ENCODE data around the gene SYNDIG1L.

The SYNDIG1L gene

GRCh38 chr14:74427651-74428050, 1.6 kb upstream of the SYNDIG1L start:
- no peak for DNase-seq

GRCh38 chr14:74425525-74426201, 347 bp downstream of the SYNDIG1L start:
- no peak for DNase-seq

- DNase-seq = no peak
Observed at GRCh38 chr14:74424606-74425005, 1.4 kb downstream of the SYNDIG1L start.

GRCh38 chr14:74423246-74423645, 2.8 kb downstream of the SYNDIG1L start:
- no peak for DNase-seq

GRCh38 chr14:74421981-74422380, 4.0 kb downstream of the SYNDIG1L start:
- DNase-seq = no peak

GRCh38 chr14:74419086-74419485, 6.9 kb downstream of the SYNDIG1L start:
- no peak for DNase-seq

- no peak for DNase-seq
Observed at GRCh38 chr14:74418031-74418430, 8.0 kb downstream of the SYNDIG1L start.

- DNase-seq = no peak
Observed at GRCh38 chr14:74417611-74418010, 8.4 kb downstream of the SYNDIG1L start.

GRCh38 chr14:74417201-74417600, 8.8 kb downstream of the SYNDIG1L start:
- DNase-seq = no peak

- DNase-seq = no peak
Observed at GRCh38 chr14:74415115-74415437, 10.9 kb downstream of the SYNDIG1L start.

GRCh38 chr14:74414403-74415114, 11.5 kb downstream of the SYNDIG1L start:
- no peak for DNase-seq

GRCh38 chr14:74413627-74414026, 12.4 kb downstream of the SYNDIG1L start:
- no peak for DNase-seq

GRCh38 chr14:74412753-74413152, 13.3 kb downstream of the SYNDIG1L start:
- DNase-seq = no peak

- no peak for DNase-seq
Observed at GRCh38 chr14:74411671-74412070, 14.3 kb downstream of the SYNDIG1L start.

- DNase-seq = no peak
Observed at GRCh38 chr14:74409441-74409840, 16.6 kb downstream of the SYNDIG1L start.

GRCh38 chr14:74408870-74409269, 17.1 kb downstream of the SYNDIG1L start:
- DNase-seq = no peak

GRCh38 chr14:74407801-74408154, 18.2 kb downstream of the SYNDIG1L start:
- DNase-seq = no peak

GRCh38 chr14:74407021-74407800, 18.8 kb downstream of the SYNDIG1L start:
- no peak for DNase-seq

- no peak for DNase-seq
Observed at GRCh38 chr14:74405663-74406062, 20.3 kb downstream of the SYNDIG1L start.

- no peak for DNase-seq
Observed at GRCh38 chr14:74404435-74404834, 21.6 kb downstream of the SYNDIG1L start.

GRCh38 chr14:74403619-74404417, 22.2 kb downstream of the SYNDIG1L start:
- no peak for DNase-seq

- no peak for DNase-seq
Observed at GRCh38 chr14:74402401-74403251, 23.4 kb downstream of the SYNDIG1L start.
